ENCODE measurements around the gene EIF2B4.

EIF2B4 gene

DNA sequence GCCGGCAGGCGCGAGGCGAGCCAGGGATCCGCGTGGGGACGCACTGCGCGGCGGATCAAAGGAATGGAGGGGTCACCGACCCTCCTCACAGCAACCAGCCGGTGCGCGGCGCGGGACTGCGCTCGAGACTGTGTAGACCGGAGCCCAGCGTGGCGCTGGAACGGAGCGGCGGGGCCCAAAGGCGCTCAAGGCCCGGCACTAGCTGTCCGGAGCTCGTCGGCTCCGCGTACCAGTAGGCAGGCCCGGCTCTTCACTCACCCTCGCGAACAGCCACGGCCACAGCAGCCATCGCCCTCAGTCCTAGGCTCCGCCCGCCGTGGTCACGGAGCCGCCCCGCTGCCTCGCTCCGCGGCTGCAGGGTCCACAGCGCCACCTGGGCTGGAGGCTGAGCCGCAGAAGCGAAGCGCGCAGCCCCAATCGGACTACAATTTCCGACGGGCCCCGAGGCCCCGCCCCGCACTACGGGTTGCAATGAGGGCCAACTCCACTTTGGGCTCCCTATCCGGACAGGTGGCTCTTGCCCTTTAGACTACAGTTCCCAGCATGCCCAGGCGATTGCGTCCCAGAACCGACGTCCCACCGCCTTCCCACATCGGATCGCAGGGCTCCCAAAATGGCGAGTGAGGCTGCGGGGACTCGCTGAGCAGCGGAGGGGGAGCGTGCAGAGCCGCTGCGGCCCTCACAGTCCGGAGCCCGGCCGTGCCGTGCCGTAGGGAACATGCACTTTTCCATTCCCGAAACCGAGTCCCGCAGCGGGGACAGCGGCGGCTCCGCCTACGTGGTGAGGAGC, at the start of gene EIF2B4, which contains the start of gene SNX17:
EIF2B4 (minus strand) TSS at position 313 of the 790 bp plus-strand sequence; CDS start at position 289, 24 bp downstream.
SNX17 (plus strand) TSS at position 591 of the 790 bp plus-strand sequence; CDS start at position 719, 128 bp downstream.
- DNase-seq (ENCODE audit: low spot score): peak; percentile 98

DNA sequence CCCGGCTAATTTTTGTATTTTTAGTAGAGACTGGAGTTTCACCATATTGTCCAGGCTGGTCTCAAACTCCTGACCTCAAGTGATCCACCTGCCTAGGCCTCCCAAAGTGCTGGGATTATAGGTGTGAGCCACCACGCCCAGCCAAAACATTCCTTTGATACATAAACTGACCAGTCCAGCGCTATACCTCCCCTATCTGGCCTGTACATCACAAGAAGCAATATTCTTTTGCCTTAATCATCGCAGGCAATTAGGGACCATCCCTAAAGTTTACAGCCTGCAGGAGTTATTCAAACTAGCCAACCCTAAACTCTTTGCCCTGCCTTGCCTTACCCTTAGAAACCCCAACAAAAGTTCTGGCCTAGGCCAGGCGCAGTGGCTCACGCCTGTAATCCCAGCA, 46.0 kb upstream of the EIF2B4 start:
- no peak for DNase-seq (ENCODE audit: low spot score)

DNA sequence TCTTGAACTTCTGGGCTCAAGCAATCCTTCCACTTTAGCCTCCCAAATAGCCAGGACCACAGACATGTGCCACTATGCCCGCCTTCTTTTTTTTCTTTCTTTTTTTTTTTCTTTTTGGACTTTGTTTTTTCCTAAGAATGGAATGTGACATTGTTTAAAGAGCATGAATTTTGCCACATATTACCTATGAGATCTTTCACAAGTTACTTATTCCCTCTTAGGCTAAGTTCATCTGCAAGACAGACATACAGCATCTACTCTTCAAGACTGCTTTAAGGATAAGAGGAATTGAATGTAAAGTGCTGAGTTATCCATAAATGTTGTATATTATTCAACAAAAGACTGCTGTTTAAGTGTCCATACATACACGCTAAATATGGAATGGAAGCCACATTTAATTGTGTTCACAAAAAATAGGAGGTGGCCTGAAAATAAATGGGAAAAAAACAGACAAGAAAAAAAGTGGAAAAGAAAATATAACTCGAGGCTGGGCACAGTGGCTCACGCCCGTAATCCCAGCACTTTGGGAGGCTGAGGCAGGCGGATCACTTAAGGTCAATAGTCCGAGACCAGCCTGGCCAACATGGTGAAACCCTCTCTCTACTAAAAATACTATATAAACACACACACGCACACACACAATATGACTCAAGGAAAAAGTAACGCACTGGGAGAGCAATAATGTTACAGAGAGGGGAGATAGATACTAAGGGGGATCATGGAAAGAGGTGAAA, 42.4 kb upstream of the EIF2B4 start:
- no peak for DNase-seq (ENCODE audit: low spot score)

GRCh38 chr2:27409321-27410073, 39.4 kb upstream of the EIF2B4 start, which contains the start of gene PPM1G:
PPM1G (minus strand) TSS chr2:27409591; CDS start chr2:27409422, 169 bp downstream.
- peak; percentile 76 for DNase-seq (ENCODE audit: low spot score)

DNA sequence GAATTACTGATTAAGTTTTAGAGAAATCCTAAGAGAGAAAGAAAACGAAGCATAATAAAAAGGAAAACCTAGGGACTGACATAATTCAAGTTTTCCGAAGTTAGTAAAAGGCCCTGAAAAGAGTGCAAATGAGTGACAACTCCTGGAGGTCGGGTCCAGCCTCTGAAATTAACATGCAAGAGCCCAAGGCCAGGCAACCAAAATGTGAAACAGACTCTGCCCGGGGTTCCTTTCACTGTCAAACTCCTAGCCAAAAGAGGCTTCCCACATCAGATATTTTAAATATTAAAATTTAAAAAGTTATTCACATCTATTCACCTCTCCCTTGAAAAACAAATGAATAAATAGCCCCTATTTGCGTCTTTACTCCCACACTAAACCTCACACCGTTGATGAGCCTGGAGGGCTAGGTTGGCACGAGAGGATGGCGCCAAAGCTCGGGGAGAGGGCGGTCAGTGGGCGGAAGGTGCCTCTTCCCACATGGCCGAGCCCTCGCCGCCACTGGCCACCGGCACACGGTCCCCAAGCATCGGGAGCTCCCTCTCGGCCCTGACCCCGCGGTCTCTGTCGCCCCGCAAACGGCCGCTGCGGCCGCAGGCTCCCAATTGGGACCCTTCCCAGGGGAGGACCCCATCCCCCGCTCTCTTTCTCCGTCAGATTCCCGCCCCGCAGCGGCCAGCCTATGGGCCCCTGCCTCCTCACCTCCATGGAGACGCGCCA, 38.6 kb upstream of the EIF2B4 start:
- peak; percentile 33 for DNase-seq (ENCODE audit: low spot score)

DNA sequence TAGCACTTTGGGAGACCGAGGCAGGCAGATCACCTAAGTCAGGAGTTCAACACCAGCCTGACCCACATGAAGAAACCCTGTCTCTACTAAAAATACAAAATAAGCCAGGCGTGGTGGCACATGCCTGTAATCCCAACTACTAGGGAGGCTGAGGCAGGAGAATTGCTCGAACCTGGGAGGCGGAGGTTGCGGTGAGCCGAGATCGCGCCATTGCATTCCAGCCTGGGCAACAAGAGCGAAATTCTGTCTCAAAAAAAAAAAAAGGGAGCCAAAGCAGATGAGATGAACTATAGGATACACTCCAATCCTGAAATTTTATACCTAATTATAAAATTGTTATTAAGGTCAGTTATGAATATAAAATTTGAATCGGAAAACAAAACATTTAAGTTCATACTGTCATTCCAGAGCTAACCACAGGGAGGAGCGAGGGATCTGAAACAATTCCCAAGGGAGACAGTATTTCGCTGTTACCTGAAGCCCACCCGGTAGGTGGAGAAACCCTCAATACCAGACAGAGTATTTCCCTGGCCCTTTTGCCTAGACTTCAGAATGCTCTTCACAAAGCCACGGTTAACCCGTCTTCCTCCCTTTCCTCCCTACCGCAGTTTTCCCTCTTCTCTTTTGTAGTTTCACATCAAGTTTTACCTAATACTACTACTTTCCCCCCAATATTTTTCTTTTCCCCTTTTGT, 37.8 kb upstream of the EIF2B4 start:
- DNase-seq (ENCODE audit: low spot score): peak; percentile 73

- DNase-seq (ENCODE audit: low spot score): no peak
Observed at GRCh38 chr2:27400348-27401135, 30.4 kb upstream of the EIF2B4 start.

GRCh38 chr2:27398962-27399361, 28.8 kb upstream of the EIF2B4 start:
- DNase-seq (ENCODE audit: low spot score): no peak

DNA sequence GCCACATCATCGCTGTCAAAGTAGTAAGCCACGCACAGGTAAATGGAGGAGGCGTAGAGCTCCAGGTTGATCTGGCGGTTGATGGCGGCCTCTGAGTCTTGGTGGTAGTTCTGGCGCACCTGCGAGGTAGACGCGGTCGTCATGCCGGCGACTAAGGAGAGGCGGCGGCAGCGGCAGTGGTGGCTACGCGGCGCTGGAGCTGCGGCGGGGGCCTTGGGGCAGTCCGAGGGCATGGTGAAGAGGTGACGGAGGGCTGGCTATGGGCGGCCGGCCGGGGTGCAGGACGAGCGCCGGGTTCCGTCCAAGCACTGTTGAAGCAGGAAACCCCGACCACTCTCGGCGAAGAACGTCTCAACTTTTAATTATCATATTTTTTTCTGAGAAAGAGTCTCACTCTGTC, 23.1 kb upstream of the EIF2B4 start:
- no peak for DNase-seq (ENCODE audit: low spot score)

DNA sequence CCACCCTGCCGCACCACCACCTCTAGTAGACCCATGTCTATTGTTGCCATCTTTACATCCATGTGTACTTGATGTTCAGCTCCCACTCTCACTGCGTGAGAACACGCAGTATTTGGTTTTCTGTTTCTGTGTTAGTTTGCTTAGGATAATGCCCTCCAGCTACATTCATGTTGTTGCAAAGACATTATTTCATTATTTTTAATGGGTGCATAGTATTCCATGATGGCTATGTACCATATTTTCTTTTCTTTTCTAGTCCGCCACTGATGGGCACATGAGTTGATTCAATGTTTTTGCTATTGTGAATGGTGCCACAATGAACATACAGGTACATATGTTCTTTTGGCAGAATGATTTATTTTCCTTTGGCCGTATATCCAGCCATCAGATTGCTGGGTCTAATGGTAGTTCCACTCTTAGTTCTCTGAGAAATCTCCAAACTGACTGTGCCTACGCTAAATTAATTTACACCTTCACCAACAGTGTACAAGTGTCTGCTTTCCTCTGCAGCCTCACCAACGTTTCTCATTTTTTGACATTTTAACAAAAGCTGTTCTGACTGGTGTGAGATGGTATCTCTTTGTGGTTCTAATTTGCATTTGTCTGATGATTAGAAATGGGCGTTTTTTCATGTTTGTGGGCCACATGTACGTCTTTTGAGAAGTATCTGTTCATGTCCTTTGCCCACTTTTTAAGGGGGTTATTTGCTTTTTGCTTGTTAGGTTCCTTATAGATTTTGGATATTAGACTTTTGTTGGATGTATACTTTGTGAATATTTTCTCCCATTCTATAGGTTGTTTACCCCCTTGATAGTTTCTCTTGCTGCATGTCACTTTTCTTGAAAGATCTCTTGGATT, 20.9 kb upstream of the EIF2B4 start:
- no peak for DNase-seq (ENCODE audit: low spot score)

- DNase-seq (ENCODE audit: low spot score): no peak
Observed at GRCh38 chr2:27381577-27382181, 11.5 kb upstream of the EIF2B4 start.

GRCh38 chr2:27380626-27381545, 10.7 kb upstream of the EIF2B4 start, which contains the start of gene ZNF513:
ZNF513 (minus strand) TSS chr2:27380734; CDS start chr2:27380526, 208 bp downstream.
- peak; percentile 79 for DNase-seq (ENCODE audit: low spot score)

DNA sequence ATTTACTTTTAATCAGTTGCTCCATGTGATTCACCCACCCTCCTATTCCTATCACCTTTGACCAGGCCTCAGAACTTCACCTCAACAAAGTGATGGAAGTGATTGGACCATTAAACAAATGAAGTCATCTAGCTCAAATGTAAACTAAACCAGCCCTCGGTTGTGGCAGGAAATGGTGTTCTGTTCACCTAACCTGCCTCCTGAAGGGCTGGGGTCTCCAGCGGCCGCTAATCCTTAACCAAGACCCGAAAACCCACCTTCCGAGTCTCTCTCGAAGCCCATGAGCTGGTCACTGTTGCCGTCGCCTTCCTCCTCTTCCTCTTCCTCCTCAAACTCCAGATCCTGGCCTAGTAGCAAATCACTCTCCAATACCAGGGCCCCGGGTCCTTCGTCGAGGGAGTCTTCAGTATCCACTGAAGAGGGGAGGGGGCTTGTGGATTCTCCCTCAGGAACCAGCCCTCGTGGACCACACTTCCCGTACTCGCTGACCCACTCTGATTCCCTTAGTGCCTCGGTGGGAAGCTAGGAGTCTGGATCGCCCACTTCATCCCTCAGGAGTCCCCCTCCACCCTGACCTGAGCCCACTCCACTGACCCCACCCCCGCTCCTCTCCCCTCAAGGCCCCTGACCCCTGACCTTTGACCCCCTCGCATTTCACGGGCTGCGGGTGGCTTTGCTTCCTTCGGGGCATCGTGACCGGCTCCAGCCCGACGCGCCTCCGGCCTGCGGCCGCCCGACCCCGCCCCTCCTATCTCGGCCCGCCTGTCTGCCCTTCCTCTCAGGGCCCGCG, 9.9 kb upstream of the EIF2B4 start:
- peak; percentile 44 for DNase-seq (ENCODE audit: low spot score)

DNA sequence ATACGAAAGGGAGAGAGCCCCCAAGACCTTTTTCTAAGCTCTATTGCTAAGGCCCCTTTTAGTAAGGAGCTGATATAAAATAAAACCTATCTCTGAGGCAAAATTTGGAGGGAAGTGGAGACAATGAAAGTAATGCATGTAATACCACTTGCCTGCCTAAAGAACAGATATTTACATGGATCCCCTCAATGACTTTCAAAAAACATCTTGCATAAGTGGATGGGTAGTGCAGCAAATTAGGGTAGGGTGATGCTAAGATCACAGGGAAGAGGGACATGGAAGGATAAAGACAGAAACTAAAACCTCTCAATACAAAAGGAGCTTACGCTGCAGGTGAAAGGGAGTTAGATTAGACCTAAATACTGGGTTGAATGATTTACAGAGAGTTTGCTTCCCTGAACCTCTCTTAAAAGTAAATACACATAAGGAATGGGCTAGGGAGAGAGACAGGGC, 9.3 kb upstream of the EIF2B4 start:
- no peak for DNase-seq (ENCODE audit: low spot score)

DNA sequence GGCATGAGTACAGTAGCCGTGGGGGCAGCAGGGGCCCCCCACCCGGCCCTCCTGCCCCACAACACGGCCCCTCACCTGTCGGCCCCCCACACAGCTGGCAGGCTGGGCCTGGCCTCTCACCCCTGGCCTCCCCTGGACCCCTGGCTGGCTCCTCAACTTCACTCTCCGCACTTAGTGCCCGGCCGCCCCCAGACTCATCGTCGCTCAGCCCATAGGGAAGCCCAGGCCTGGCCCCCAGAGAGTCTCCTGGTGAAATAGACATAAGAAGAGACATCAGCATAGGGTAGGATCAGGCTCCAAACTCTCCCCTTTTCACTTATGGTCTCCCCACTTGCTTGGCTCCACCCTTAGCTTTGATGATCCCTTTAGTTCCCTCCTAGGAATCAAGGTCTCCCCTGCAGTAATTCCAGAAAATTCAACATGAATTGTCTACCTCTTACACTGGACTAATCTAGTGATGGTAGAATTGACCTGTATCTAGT, 8.7 kb upstream of the EIF2B4 start:
- DNase-seq (ENCODE audit: low spot score): no peak

GRCh38 chr2:27378096-27378808, 8.1 kb upstream of the EIF2B4 start:
- no peak for DNase-seq (ENCODE audit: low spot score)
